Upper lobe of left lung (tissue), 6 donors: ENCODE data around the gene RGSL1. TPM values are rescaled to one million over a fixed set of nuclear protein-coding genes. Genes with fewer than 3 reads are reported as not detected.

Source experiments
- ATAC-seq, 2 donors: fragments of 200-7000 bp; cut with Tn5 transposase; one replicate each; pipeline ENCODE4 v1.9.1; 2022; ENCODE audit warnings: mild to moderate bottlenecking in 2 of 2, moderate library complexity in 2 of 2; ENCODE audit not compliant: low FRiP score in 2 of 2
- DNase-seq, 2 donors: peaks; one replicate each; pipeline ENCODE4 v3.0.0-alpha.2; 2019 to 2020
- H3K27ac ChIP-seq, 4 donors: fragments of 200-600 bp; sonication (generic); one replicate each; pipeline ENCODE4 v1.5.1; 2016 to 2019
- H3K27me3 ChIP-seq, 4 donors: fragments of 200-600 bp; sonication (generic); one replicate each; pipeline ENCODE4 v1.5.1; 2017 to 2019
- H3K36me3 ChIP-seq, 4 donors: fragments of 200-600 bp; sonication (generic); one replicate each; pipeline ENCODE4 v1.5.1; 2016 to 2019
- H3K4me1 ChIP-seq, 4 donors: fragments of 200-600 bp; sonication (generic); one replicate each; pipeline ENCODE4 v1.5.1; 2018 to 2019
- H3K4me3 ChIP-seq, 4 donors: fragments of 200-600 bp; sonication (generic); one replicate each; pipeline ENCODE4 v1.5.1; 2017 to 2019; ENCODE audit warnings: mild to moderate bottlenecking in 2 of 4, moderate library complexity in 1 of 4
- H3K9me3 ChIP-seq, 4 donors: fragments of 200-600 bp; sonication (generic); one replicate each; pipeline ENCODE4 v1.5.1; 2018 to 2019
- CTCF ChIP-seq, 6 experiments: fragments of 450-650 bp in 4 of 6; fragments of 200-600 bp in 2 of 6; sonication (generic) in 2 of 6; IDR thresholded peaks; one replicate each; pipeline ENCODE4 v1.5.1; 2016 to 2019; ENCODE audit warnings: antibody characterized with exemption in 6 of 6
- EP300 ChIP-seq, 4 donors: sonication (generic); formaldehyde crosslinking; IDR thresholded peaks; one replicate each; pipeline ENCODE4 v1.5.1; 2017; ENCODE audit warnings: antibody characterized with exemption in 4 of 4, control low read depth in 2 of 4
- POLR2A ChIP-seq, 4 donors: fragments of 450-650 bp; IDR thresholded peaks; one replicate each; pipeline ENCODE4 v1.5.1; 2016 to 2017; ENCODE audit warnings: antibody characterized with exemption in 4 of 4, mild to moderate bottlenecking in 2 of 4
- POLR2AphosphoS5 ChIP-seq, 2 donors: sonication (generic); formaldehyde crosslinking; IDR thresholded peaks; one replicate each; pipeline ENCODE4 v1.5.1; 2017; ENCODE audit warnings: antibody characterized with exemption in 2 of 2
- WGBS, 2 donors: methylation state at CpG; one replicate each; pipeline ENCODE4 v1.1.5; 2017 to 2018; 5-methylcytosine and 5-hydroxymethylcytosine counted together
- total RNA-seq, 6 donors: library from RNA; depleted of rRNA in 4 of 6; stranded (reverse); fragments of >200 nt in 4 of 6; gene quantifications; one replicate each; pipeline versions ENCODE4 v1.1.0 to v1.2.1, GENCODE V29; 2016 to 2021
- donor health status: DM: no; HTN: no; CAD: no; lungs with moderate emphysema.
- donor health status: DM: no; HTN: yes; CAD: no; lungs with severe emphysema.

Gene RGSL1
- total RNA-seq, 6 donors from 2014 or later: not detected

GRCh38 chr1:182574156-182574555 lies 124.2 kb downstream of the RGSL1 start:
- no peak overlapping the region for H3K27ac ChIP-seq
- no peaks in the 10 kb centered on the region for H3K27me3 ChIP-seq
- no peak overlapping the region for H3K4me3 ChIP-seq
- no peak for TF ChIP-seq POLR2AphosphoS5 (IDR thresholded peaks at IDR 0.05)
- TF ChIP-seq POLR2A (IDR thresholded peaks at IDR 0.05): no peak
- no peak for TF ChIP-seq CTCF (IDR thresholded peaks at IDR 0.05)
- TF ChIP-seq EP300 (IDR thresholded peaks at IDR 0.05): no peak
- peaks cover 10 to 46% (median 16%) of the 10 kb centered on the region in 4 donors for H3K36me3 ChIP-seq
- no peak for DNase-seq
- no peaks in the 10 kb centered on the region for H3K9me3 ChIP-seq
- H3K4me1 ChIP-seq: peaks cover 0 to 4% (median 0%) of the 10 kb centered on the region in 4 donors
- no peak for ATAC-seq
- WGBS, 2 donors: 89 to 90% methylated on average over 4 of the region's 4 CpGs

GRCh38 chr1:182575540-182576149 lies 125.7 kb downstream of the RGSL1 start:
- ATAC-seq (peak in 1 of 2 donors; percentile 77), DNase-seq (no peak)
- Histone ChIP-seq H3K9me3 (no peaks in the 10 kb centered on the region), H3K27ac (no peak overlapping the region), H3K27me3 (no peaks in the 10 kb centered on the region), H3K4me3 (no peak overlapping the region), H3K4me1 (peaks cover 0 to 4% (median 0%) of the 10 kb centered on the region in 4 donors), H3K36me3 (peaks cover 16 to 60% (median 25%) of the 10 kb centered on the region in 4 donors)
- WGBS, 2 donors: 68 to 80% methylated on average over 3 of the region's 3 CpGs
- TF ChIP-seq CTCF (IDR thresholded peaks at IDR 0.05): no peak
- no peak for TF ChIP-seq POLR2AphosphoS5 (IDR thresholded peaks at IDR 0.05)
- TF ChIP-seq POLR2A (IDR thresholded peaks at IDR 0.05): no peak
- TF ChIP-seq EP300 (IDR thresholded peaks at IDR 0.05): no peak

GRCh38 chr1:182580736-182581135 lies 130.8 kb downstream of the RGSL1 start:
- H3K27me3 ChIP-seq: no peaks in the 10 kb centered on the region
- H3K9me3 ChIP-seq: no peaks in the 10 kb centered on the region
- no peak overlapping the region for H3K4me3 ChIP-seq
- DNase-seq (no peak), ATAC-seq (no peak)
- peaks cover 12 to 19% (median 13%) of the 10 kb centered on the region in 4 donors for H3K4me1 ChIP-seq
- WGBS, 2 donors: 96 to 100% methylated on average over 2 of the region's 2 CpGs
- peaks cover 11 to 73% (median 29%) of the 10 kb centered on the region in 4 donors for H3K36me3 ChIP-seq
- H3K27ac ChIP-seq: no peak overlapping the region
- TF ChIP-seq POLR2A (IDR thresholded peaks at IDR 0.05) (no peak), POLR2AphosphoS5 (IDR thresholded peaks at IDR 0.05) (no peak), EP300 (IDR thresholded peaks at IDR 0.05) (no peak), CTCF (IDR thresholded peaks at IDR 0.05) (no peak)

- no peak for ATAC-seq
- 97 to 99% methylated on average over 4 of the region's 4 CpGs for WGBS, 2 donors
- Histone ChIP-seq H3K27ac (no peak overlapping the region), H3K36me3 (peaks cover 9 to 42% (median 22%) of the 10 kb centered on the region in 4 donors), H3K27me3 (no peaks in the 10 kb centered on the region), H3K4me3 (no peak overlapping the region), H3K9me3 (no peaks in the 10 kb centered on the region), H3K4me1 (peaks cover 18 to 30% (median 24%) of the 10 kb centered on the region in 4 donors)
- DNase-seq: no peak
- TF ChIP-seq EP300 (IDR thresholded peaks at IDR 0.05) (no peak), POLR2A (IDR thresholded peaks at IDR 0.05) (no peak), POLR2AphosphoS5 (IDR thresholded peaks at IDR 0.05) (no peak), CTCF (IDR thresholded peaks at IDR 0.05) (no peak)
Observed at GRCh38 chr1:182584746-182585145, 134.8 kb downstream of the RGSL1 start.

GRCh38 chr1:182586380-182586779 lies 136.4 kb downstream of the RGSL1 start:
- ATAC-seq (no peak), DNase-seq (peak in 1 of 2 donors; percentile 46)
- Histone ChIP-seq H3K4me1 (peaks cover 18 to 30% (median 24%) of the 10 kb centered on the region in 4 donors), H3K27me3 (no peaks in the 10 kb centered on the region), H3K4me3 (no peak overlapping the region), H3K36me3 (peaks cover 0 to 25% (median 11%) of the 10 kb centered on the region in 4 donors), H3K9me3 (no peaks in the 10 kb centered on the region), H3K27ac (peak overlapping the region in 1 of 4 donors; percentile 7)
- 78 to 95% methylated on average over 11 of the region's 11 CpGs for WGBS, 2 donors
- no peak for TF ChIP-seq POLR2AphosphoS5 (IDR thresholded peaks at IDR 0.05)
- no peak for TF ChIP-seq EP300 (IDR thresholded peaks at IDR 0.05)
- no peak for TF ChIP-seq POLR2A (IDR thresholded peaks at IDR 0.05)
- no peak for TF ChIP-seq CTCF (IDR thresholded peaks at IDR 0.05)
